Measurements from ENCODE around the gene IL17D.

DNA sequence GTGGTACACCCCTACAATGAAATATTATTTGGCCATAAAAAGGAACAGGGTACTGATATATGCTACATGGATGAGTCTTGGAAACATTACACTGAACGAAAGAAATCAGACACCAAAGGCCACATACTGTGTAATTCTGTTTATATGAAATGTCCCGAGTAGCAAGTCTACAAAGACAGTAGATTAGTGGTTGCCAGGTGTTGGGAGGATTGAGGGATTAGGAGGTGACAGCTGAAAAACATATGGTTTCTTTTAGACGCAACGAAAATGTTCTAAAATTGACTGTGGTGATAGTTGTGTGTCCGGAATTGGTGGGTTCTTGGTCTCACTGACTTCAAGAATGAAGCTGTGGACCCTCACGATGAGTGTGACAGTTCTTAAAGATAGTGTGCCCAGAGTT is 35.1 kb downstream of the IL17D start:
- TF ChIP-seq POLR2A (IDR thresholded peaks at IDR 0.05) (no peak), POLR2AphosphoS5 (IDR thresholded peaks at IDR 0.05) (no peak)
- TF ChIP-seq, protein P1, sequence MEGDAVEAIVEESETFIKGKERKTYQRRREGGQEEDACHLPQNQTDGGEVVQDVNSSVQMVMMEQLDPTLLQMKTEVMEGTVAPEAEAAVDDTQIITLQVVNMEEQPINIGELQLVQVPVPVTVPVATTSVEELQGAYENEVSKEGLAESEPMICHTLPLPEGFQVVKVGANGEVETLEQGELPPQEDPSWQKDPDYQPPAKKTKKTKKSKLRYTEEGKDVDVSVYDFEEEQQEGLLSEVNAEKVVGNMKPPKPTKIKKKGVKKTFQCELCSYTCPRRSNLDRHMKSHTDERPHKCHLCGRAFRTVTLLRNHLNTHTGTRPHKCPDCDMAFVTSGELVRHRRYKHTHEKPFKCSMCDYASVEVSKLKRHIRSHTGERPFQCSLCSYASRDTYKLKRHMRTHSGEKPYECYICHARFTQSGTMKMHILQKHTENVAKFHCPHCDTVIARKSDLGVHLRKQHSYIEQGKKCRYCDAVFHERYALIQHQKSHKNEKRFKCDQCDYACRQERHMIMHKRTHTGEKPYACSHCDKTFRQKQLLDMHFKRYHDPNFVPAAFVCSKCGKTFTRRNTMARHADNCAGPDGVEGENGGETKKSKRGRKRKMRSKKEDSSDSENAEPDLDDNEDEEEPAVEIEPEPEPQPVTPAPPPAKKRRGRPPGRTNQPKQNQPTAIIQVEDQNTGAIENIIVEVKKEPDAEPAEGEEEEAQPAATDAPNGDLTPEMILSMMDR (IDR thresholded peaks at IDR 0.05): no peak
